HEK293T (cell line): ENCODE measurements around the gene UGT1A1.

Experiments
- CTBP1 ChIP-seq: fragments of 450-650 bp; IDR thresholded peaks from 2 replicates; pipeline ENCODE4 v1.6.1; 2016; ENCODE audit warnings: borderline replicate concordance
- SUZ12 ChIP-seq: fragments of 450-650 bp; IDR thresholded peaks from 2 replicates; pipeline ENCODE4 v1.6.1; 2016; ENCODE audit warnings: mild to moderate bottlenecking

DNA sequence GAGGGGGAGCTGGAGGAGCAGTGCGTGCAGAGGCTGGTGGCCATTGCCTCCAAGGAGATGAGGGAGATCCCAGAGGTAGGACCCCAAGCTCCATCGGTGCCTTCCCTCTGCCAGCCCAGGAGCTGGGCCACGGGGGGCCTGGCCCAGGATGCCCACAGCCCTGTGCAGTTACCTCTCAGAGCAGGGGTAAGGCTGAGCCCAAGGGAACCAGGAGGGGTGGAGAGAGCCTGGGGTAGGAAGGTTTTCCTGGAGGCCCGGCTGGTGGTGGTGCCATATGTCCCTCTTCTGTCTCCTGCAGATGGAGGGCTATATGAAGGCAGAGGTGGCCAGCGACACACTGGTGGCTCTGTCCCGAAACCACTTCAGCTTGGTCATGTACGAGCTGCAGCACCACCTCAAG lies 29.5 kb downstream of the UGT1A1 start:
- TF ChIP-seq SUZ12 (no peak), CTBP1 (no peak)
